SK-N-MC (cell line): ENCODE results near the gene BMPR1B.

Experiments
- EZH2 ChIP-seq: fragments of 200-600 bp; sonication (generic); IDR thresholded peaks from one replicate; pipeline ENCODE4 v1.6.1; 2017; ENCODE audit warnings: antibody characterized with exemption
- FOXP2 ChIP-seq: optimal IDR thresholded peaks from 2 replicates; pipeline ENCODE3; 2011; ENCODE audit warnings: mild to moderate bottlenecking, moderate library complexity; ENCODE audit not compliant: insufficient read depth; ENCODE audit errors: extremely low read length, control extremely low read depth
- POLR2AphosphoS5 ChIP-seq: IDR thresholded peaks from 2 replicates; pipeline ENCODE4 v1.6.1; 2012; ENCODE audit warnings: mild to moderate bottlenecking, low read depth, low read length, borderline replicate concordance

DNA sequence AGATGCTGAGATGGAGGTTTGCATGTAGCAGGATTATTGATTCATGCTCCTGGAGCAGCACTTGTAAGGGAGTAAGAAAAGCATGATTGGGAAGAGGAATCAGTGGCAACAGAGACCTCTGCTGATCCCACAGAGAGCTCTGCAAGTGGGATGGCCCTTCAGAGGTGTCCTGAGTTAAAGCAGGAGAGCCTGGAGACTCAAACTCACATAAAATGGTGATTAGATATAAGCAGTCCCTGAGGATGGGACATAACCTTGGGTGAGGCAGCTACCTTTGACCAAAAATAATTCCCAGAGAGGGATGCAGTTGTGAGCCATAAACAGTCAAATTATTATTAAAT lies 25.4 kb upstream of the BMPR1B start:
- TF ChIP-seq POLR2AphosphoS5 = no peak
- no peak for TF ChIP-seq FOXP2
- TF ChIP-seq EZH2 = no peak
